ENCODE results near the gene SCNN1G. TPM values are rescaled to one million over a fixed set of nuclear protein-coding genes. Genes with fewer than 3 reads are reported as not detected.

The SCNN1G gene
- total RNA-seq, 4 donors from 2014 or later, result 0.54 to 2.6 (median 1.4) TPM; not detected in 1

DNA sequence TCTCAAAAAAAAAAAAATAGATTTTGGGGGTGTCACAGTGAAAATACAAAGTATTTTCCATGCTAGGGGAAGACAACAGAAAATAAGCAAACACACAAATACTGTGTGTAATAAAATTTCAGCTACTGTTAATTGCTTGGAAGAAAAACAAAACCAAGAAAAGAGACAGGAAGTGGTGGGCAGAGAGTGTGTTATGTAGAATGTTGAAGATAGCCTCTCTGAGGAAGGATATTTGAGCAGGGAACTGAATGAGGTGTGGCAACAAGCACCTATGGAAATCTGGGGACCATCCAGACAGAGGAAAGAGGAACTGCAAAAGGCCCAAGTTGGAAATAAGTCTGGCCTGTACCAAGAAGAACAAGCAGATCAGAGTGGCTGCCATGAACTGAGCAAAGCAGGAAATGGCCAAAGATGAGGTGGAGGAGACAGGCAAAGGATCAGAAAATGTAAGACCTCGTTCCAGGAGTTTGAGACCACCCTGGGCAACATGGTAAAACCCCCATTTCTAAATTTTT is 25.5 kb upstream of the SCNN1G start:
- no peak overlapping the region for H3K4me3 ChIP-seq
- no peak for DNase-seq
- no peak for TF ChIP-seq POLR2A (IDR thresholded peaks at IDR 0.05)
- TF ChIP-seq, protein P1, sequence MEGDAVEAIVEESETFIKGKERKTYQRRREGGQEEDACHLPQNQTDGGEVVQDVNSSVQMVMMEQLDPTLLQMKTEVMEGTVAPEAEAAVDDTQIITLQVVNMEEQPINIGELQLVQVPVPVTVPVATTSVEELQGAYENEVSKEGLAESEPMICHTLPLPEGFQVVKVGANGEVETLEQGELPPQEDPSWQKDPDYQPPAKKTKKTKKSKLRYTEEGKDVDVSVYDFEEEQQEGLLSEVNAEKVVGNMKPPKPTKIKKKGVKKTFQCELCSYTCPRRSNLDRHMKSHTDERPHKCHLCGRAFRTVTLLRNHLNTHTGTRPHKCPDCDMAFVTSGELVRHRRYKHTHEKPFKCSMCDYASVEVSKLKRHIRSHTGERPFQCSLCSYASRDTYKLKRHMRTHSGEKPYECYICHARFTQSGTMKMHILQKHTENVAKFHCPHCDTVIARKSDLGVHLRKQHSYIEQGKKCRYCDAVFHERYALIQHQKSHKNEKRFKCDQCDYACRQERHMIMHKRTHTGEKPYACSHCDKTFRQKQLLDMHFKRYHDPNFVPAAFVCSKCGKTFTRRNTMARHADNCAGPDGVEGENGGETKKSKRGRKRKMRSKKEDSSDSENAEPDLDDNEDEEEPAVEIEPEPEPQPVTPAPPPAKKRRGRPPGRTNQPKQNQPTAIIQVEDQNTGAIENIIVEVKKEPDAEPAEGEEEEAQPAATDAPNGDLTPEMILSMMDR (IDR thresholded peaks at IDR 0.05), result no peak
- H3K4me1 ChIP-seq, result no peaks in the 10 kb centered on the region
- H3K9me3 ChIP-seq, result no peaks in the 10 kb centered on the region
- H3K27ac ChIP-seq, result no peak overlapping the region
- no peaks in the 10 kb centered on the region for H3K27me3 ChIP-seq
- H3K36me3 ChIP-seq, result no peaks in the 10 kb centered on the region

DNA sequence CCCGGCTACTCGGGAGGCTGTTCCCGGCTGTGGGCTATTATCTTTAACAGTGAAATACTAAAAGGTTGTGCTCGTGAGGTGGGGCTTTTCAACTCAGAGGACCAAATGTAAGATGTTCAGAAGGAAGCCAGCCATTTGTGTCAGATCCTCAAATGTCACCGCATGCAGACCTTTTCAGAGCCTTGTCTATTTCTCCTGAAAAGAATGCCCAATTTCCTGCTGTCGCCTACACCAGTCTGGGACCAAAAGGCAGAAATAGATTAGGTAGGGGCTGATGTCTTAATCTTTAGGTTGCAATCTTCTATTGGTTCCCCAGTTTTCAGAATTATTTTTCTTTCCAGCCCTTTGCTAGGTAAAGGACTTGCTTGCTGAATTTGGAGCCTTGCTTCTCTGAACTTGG is 24.4 kb upstream of the SCNN1G start:
- Histone ChIP-seq H3K36me3 (no peaks in the 10 kb centered on the region), H3K27ac (no peak overlapping the region), H3K4me3 (no peak overlapping the region), H3K4me1 (no peaks in the 10 kb centered on the region), H3K27me3 (no peaks in the 10 kb centered on the region), H3K9me3 (no peaks in the 10 kb centered on the region)
- DNase-seq, result no peak
- TF ChIP-seq, protein P1 (IDR thresholded peaks at IDR 0.05), result no peak
- TF ChIP-seq POLR2A (IDR thresholded peaks at IDR 0.05), result no peak

DNA sequence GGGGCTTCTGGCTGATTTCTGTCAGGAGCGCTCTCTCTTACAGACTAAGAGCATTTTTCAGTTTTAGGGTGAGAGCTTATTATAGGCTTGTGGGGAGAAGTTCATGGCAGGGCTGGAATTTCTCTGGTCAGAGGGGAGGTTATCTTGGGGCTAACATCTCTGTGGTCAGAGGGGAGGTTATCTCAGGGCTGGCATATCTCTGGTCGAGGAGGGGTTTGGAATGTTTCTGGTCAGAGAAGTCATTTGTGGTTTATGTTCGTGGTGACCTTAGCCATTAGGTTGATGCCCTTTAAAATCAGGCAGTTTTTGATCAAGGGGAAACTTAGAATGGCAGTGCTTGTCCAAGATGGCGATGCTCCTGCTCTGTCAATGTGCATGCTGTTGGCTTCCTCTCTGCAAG is 22.5 kb upstream of the SCNN1G start:
- H3K4me1 ChIP-seq, result no peaks in the 10 kb centered on the region
- H3K27me3 ChIP-seq, result no peaks in the 10 kb centered on the region
- TF ChIP-seq POLR2A (IDR thresholded peaks at IDR 0.05), result no peak
- TF ChIP-seq, protein P1 (IDR thresholded peaks at IDR 0.05), result no peak
- no peak for DNase-seq
- H3K27ac ChIP-seq, result no peak overlapping the region
- H3K36me3 ChIP-seq, result no peaks in the 10 kb centered on the region
- no peaks in the 10 kb centered on the region for H3K9me3 ChIP-seq
- no peak overlapping the region for H3K4me3 ChIP-seq

DNA sequence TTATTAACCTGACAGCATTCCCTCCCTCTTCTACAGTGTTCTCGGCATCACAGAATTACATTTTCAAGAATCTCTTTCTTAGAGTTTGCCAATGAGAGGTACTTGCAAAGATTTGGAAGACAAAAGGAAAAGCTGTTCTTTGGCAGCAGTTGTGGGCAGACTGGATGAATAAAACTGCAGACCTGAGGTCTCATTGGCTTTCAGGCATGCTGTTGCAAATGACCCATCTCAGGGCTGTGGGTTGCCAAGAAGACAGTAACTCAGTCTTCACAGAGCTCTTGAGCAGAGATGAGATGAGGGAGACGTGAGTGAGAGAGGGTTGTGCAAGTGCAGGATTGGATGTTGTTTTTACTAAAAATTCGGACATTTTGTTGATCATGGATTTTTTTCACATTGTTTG is 22.0 kb upstream of the SCNN1G start:
- DNase-seq, result no peak
- no peak for TF ChIP-seq POLR2A (IDR thresholded peaks at IDR 0.05)
- TF ChIP-seq, protein P1 (IDR thresholded peaks at IDR 0.05), result no peak
- Histone ChIP-seq H3K36me3 (no peaks in the 10 kb centered on the region), H3K4me3 (no peak overlapping the region), H3K9me3 (no peaks in the 10 kb centered on the region), H3K27ac (no peak overlapping the region), H3K27me3 (no peaks in the 10 kb centered on the region), H3K4me1 (no peaks in the 10 kb centered on the region)

DNA sequence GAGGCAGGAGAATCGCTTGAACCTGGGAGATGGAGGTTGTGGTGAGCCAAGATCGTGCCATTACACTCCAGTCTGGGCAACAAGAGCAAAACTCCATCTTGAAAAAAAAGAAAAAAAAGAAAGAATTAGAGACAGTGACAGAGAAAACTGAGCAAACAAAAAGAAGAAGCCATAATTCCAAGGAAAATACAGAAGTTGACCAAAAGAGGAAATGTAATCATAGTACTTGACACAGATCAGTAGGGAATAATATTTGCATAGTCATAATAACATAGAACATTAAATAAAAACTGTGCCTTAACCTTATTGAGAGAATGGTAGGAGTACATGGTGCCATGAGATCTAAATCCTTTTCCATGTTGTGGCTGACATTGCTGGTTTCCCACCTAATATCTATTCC is 18.6 kb upstream of the SCNN1G start:
- H3K4me3 ChIP-seq, result no peak overlapping the region
- H3K27ac ChIP-seq, result no peak overlapping the region
- no peaks in the 10 kb centered on the region for H3K27me3 ChIP-seq
- no peak for DNase-seq
- no peak for TF ChIP-seq POLR2A (IDR thresholded peaks at IDR 0.05)
- TF ChIP-seq, protein P1 (IDR thresholded peaks at IDR 0.05), result no peak
- no peaks in the 10 kb centered on the region for H3K4me1 ChIP-seq
- H3K36me3 ChIP-seq, result no peaks in the 10 kb centered on the region
- H3K9me3 ChIP-seq, result no peaks in the 10 kb centered on the region

DNA sequence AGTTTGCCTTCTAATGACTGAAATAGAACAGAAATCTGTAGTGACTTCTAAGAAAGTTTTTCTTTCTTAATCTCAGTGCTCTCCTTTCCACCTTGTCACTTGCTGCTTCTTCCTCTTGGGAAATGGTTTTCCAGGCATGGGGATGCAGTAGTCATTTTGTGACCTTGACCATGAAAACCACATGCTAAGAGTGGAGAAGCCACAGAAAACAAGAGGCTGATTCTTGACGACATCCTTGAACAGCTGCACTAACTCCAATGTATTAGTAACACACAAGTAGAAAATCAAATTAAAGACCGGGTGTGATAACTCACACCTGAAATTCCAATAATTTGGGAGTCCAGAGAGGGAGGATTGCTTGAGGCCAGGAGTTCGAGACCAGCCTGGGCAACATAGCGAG is 17.8 kb upstream of the SCNN1G start:
- H3K4me3 ChIP-seq, result no peak overlapping the region
- H3K27ac ChIP-seq, result no peak overlapping the region
- H3K9me3 ChIP-seq, result no peaks in the 10 kb centered on the region
- no peaks in the 10 kb centered on the region for H3K4me1 ChIP-seq
- DNase-seq, result no peak
- no peaks in the 10 kb centered on the region for H3K27me3 ChIP-seq
- TF ChIP-seq, protein P1 (IDR thresholded peaks at IDR 0.05), result no peak
- no peak for TF ChIP-seq POLR2A (IDR thresholded peaks at IDR 0.05)
- no peaks in the 10 kb centered on the region for H3K36me3 ChIP-seq
